Measurements from ENCODE around the gene HGD. TPM values are rescaled to one million over a fixed set of nuclear protein-coding genes. Genes with fewer than 3 reads are reported as not detected.

The HGD gene
- total and polyA plus RNA-seq, 4 donors, result 1.8 to 2.6 (median 2.3) TPM

GRCh38 chr3:120705884-120706582, 24.0 kb upstream of the HGD start:
- DNase-seq, result no peak
- no peak overlapping the region for H3K27ac ChIP-seq (ENCODE audit: low read depth in 1 of 2, low read length in 1 of 2)
- no peaks in the 10 kb centered on the region for H3K4me1 ChIP-seq (ENCODE audit: control insufficient read depth in 5 of 5, insufficient read depth in 5 of 5, low read length in 5 of 5)
- ATAC-seq (ENCODE audit: insufficient read depth, low FRiP score), result no peak
- peaks cover 0 to 3% (median 1%) of the 10 kb centered on the region in 4 donors for H3K9me3 ChIP-seq (ENCODE audit: control insufficient read depth in 4 of 4, insufficient read depth in 3 of 4, low read length in 3 of 4)
- H3K9ac ChIP-seq (ENCODE audit: insufficient read depth in 1 of 2, low read length in 2 of 2), result no peak overlapping the region
- TF ChIP-seq CTCF (IDR thresholded peaks at IDR 0.05; ENCODE audit: control extremely low read depth, extremely low read depth), result no peak
- no peaks in the 10 kb centered on the region for H3K27me3 ChIP-seq (ENCODE audit: control insufficient read depth in 3 of 3, insufficient read depth in 3 of 3, low read length in 2 of 3)
- peaks cover 3 to 15% (median 3%) of the 10 kb centered on the region in 4 donors for H3K36me3 ChIP-seq (ENCODE audit: control insufficient read depth in 4 of 4, insufficient read depth in 4 of 4, low read length in 4 of 4)
- no peak overlapping the region for H3K4me3 ChIP-seq
- WGBS, 2 donors, result 76 to 80% methylated on average over 5 of the region's 5 CpGs

- H3K9ac ChIP-seq (ENCODE audit: insufficient read depth in 1 of 2, low read length in 2 of 2), result no peak overlapping the region
- H3K27ac ChIP-seq (ENCODE audit: low read depth in 1 of 2, low read length in 1 of 2), result no peak overlapping the region
- TF ChIP-seq CTCF (IDR thresholded peaks at IDR 0.05; ENCODE audit: control extremely low read depth, extremely low read depth), result no peak
- WGBS, 2 donors, result 79 to 86% methylated on average over 3 of the region's 3 CpGs
- H3K9me3 ChIP-seq (ENCODE audit: control insufficient read depth in 4 of 4, insufficient read depth in 3 of 4, low read length in 3 of 4), result peaks cover 0 to 3% (median 1%) of the 10 kb centered on the region in 4 donors
- peaks cover 3 to 13% (median 4%) of the 10 kb centered on the region in 4 donors for H3K36me3 ChIP-seq (ENCODE audit: control insufficient read depth in 4 of 4, insufficient read depth in 4 of 4, low read length in 4 of 4)
- DNase-seq (no peak), ATAC-seq (ENCODE audit: insufficient read depth, low FRiP score) (no peak)
- no peaks in the 10 kb centered on the region for H3K27me3 ChIP-seq (ENCODE audit: control insufficient read depth in 3 of 3, insufficient read depth in 3 of 3, low read length in 2 of 3)
- no peak overlapping the region for H3K4me3 ChIP-seq
- H3K4me1 ChIP-seq (ENCODE audit: control insufficient read depth in 5 of 5, insufficient read depth in 5 of 5, low read length in 5 of 5), result no peaks in the 10 kb centered on the region
Measured at GRCh38 chr3:120699333-120699732, 17.3 kb upstream of the HGD start.

- H3K4me1 ChIP-seq (ENCODE audit: control insufficient read depth in 5 of 5, insufficient read depth in 5 of 5, low read length in 5 of 5), result no peaks in the 10 kb centered on the region
- 97 to 100% methylated on average over 1 of the region's 1 CpG for WGBS, 2 donors
- no peak overlapping the region for H3K27ac ChIP-seq (ENCODE audit: low read depth in 1 of 2, low read length in 1 of 2)
- H3K4me3 ChIP-seq, result no peak overlapping the region
- H3K27me3 ChIP-seq (ENCODE audit: control insufficient read depth in 3 of 3, insufficient read depth in 3 of 3, low read length in 2 of 3), result no peaks in the 10 kb centered on the region
- no peak overlapping the region for H3K9ac ChIP-seq (ENCODE audit: insufficient read depth in 1 of 2, low read length in 2 of 2)
- H3K9me3 ChIP-seq (ENCODE audit: control insufficient read depth in 4 of 4, insufficient read depth in 3 of 4, low read length in 3 of 4), result no peaks in the 10 kb centered on the region
- no peak for TF ChIP-seq CTCF (IDR thresholded peaks at IDR 0.05; ENCODE audit: control extremely low read depth, extremely low read depth)
- ATAC-seq (ENCODE audit: insufficient read depth, low FRiP score), result no peak
- DNase-seq, result no peak
- H3K36me3 ChIP-seq (ENCODE audit: control insufficient read depth in 4 of 4, insufficient read depth in 4 of 4, low read length in 4 of 4), result peaks cover 2 to 11% (median 3%) of the 10 kb centered on the region in 4 donors
Measured at GRCh38 chr3:120693439-120694171, 11.6 kb upstream of the HGD start.

All from lung (tissue), 12 donors.